Suppressor macrophage treated with lipopolysaccharide for 4 hours (primary cell): ENCODE results near the gene GRK1.

Experiments used
- DNase-seq: peaks from one replicate; pipeline ENCODE4 v3.0.0-alpha.2; 2020

GRK1 gene

GRCh38 chr13:113783200-113783881 is 116.3 kb downstream of the GRK1 start:
- no peak for DNase-seq

DNA sequence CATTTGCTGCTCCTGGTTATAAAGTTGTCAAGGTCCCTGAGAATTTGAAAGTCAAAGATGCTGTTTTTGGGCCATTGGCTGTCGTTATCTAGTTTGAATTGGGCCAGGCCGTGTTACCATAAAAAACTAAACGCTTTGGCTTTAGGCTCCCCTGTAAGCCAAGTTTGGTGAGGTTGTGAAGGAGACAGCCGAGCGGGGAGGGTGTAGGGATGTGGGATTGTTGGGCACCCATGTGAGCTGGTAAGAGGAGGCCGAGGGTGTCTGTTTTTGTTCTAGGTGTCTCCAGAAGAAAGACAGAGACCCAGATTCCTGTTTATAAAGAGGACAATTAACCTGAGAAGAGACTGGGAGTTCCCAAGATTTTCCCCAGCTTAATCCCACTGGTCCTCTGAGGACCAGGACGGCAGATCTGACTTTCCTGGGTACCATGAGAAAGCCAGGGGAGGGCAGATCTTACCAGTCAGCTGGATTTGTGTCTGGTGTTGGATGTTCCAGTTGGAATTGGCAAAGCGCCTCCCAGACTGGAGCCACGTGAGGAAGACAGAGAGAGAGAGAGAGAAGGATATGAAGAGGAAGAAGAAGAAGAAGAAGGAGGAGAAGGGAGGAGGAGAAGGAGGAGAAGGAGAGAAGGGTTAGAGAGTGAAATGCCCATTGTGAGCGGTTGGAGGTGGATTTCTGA is 117.1 kb downstream of the GRK1 start:
- no peak for DNase-seq

GRCh38 chr13:113784645-113785024 is 117.6 kb downstream of the GRK1 start:
- no peak for DNase-seq

- peak; percentile 49 for DNase-seq
These were observed 118.3 kb downstream of the GRK1 start for GRCh38 chr13:113785051-113786010.

DNA sequence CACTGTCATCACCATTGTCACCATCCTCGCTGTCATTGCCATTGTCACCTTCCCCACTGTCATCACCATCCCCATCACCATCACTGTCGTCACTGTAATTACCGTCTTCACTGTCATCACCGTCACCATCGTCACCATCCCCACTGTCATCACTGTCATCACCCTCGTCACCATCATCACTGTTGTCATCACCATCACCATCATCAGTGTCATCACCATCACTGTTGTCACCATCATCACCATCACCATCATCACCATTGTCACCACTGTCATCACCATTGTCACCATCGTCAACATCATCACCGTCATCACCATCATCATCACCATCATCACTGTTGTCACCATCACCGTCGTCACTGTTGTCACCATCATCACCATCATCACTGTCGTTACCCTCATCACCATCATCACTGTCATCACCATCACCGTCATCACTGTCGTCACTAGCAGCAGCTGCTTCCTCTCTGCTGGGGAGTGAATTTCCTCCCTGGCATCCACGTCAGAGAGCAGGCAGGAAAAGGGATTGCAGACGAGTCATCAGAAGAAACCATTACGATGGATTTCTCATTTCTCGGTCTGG is 119.3 kb downstream of the GRK1 start:
- peak; percentile 20 for DNase-seq
